Renal cortex interstitium (tissue), 11 donors: Measurements from ENCODE around the gene SYNDIG1. TPM values are rescaled to one million over a fixed set of nuclear protein-coding genes. Genes with fewer than 3 reads are reported as not detected.

ENCODE experiments used
- DNase-seq, 11 donors: peaks; one replicate each; pipeline ENCODE4 v3.0.0-alpha.2; 2013; ENCODE audit warnings: low read depth in 9 of 11, low spot score in 4 of 11; ENCODE audit errors: extremely low read depth in 1 of 11
- polyA plus RNA-seq, 3 donors: library from polyadenylated mRNA; unstranded; fragments of 120-200 nt; gene quantifications; one replicate each; pipeline ENCODE4 v1.2.1, GENCODE V29; 2013; ENCODE audit not compliant: insufficient read length in 3 of 3

The SYNDIG1 gene
- polyA plus RNA-seq, 3 donors = 7.5 to 10.6 (median 8.2) TPM

DNA sequence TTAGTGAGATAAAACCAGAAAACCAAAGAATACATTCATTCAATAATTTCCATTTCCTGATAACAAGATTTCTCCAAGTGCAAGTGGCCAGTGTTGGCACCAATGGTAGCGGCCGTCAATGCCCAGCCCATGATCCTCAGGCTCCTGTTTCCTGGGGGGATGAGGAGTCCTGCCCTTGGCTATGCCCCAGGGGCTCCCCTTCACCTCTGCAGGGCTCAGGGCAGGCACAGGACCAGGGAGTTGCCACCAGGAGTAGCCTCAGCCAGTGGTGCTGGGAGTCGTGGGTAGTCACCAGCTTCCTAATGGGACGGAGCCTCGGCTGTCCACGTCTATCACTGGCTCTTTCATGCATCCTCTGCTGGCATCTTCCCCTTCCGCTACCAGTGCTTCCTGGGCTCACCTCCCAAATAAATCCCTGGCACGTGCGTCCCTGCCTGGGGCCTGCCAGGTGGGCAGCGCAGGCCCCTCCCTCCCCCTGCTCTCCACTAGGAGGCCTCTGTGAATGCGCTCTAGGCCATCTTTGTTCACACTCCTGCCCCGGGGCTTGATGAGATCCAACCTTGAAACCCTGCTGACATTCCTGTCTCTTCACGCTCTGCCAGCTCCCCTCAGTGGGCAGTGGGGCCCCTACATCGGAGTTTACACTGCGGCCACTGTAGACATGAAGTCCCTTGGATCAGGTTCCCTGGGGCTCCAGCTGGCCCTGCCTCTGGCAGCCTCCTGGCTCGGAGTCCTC lies 215.7 kb downstream of the SYNDIG1 start:
- peak in 1 of 11 donors; percentile 23 for DNase-seq

GRCh38 chr20:24685736-24686135 lies 216.3 kb downstream of the SYNDIG1 start:
- DNase-seq = no peak

- DNase-seq = no peak
Observed at GRCh38 chr20:24686156-24686555, 216.7 kb downstream of the SYNDIG1 start.

DNA sequence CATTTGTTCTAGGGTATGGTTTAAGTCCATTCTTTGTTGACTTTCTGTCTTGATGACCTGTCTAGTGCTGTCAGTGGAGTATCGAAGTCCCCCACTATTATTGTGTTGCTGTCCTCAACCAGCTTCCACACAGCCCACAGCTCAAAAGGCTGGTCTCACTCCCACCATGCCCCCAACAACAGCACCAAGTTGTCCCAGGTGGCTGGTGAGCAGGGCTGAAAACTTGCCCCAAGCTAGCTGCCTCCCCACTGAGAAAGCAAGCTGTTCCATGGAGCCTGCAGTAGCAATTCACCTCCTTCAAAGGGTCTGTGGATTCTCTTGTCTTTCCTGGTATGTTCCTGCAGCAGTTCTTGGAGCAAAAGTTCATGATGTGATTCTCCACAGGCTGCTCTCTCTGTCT lies 221.0 kb downstream of the SYNDIG1 start:
- DNase-seq = no peak

DNA sequence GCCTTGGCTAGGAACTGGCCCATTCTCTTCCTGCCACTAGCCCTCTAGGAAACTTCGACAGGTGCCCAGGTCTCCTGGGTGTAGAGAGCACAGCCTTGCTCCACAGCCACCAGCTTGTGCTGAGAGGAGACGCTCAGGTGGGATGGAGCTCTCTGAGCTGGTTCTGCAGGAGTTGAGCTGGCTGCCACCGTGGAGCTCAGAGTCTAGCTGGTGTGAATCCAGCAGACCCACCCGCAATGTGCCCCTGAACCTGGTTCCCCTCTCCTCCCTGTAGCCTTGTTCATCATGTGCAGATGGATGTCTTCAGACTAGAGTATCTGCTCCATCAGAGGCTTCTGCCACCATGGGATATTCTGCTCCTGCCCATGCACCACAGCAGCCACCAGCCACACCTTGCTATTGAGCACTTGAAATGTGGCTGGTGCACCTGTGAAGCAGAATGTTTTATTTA lies 222.5 kb downstream of the SYNDIG1 start:
- DNase-seq = no peak

GRCh38 chr20:24692446-24693200 lies 223.2 kb downstream of the SYNDIG1 start:
- DNase-seq = no peak

DNA sequence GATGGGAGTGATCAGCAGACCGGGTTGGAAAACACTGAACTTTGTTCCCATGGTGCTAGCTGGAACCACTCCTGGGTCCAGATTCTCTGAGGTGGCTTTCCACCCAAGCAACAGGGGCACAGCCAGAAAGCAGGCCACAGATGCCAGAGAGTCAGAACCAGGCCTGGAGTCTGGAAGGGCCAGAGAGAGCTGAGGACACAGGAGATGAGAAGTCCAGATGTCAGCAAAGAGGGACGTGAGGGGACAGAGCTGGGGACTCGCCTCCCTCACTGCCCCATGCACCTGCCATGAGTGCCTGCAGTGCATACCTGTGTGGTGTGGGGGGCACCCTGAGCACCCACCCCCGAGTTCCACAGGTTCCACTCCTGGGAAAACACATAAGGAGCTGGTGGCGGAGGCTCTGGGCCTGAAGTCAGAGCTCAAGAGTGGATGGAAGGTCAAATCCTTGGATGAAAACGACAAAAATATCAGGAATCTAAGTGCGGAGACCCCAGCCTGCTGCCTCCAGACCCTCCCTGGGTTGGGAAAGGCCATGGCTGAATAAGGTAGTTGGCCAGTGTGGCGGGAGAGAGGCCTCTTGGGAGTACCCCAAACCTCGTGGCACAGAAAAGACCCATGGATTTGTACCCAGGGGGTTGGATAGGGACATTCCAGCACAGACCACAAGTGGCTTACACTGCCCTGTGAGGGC lies 224.2 kb downstream of the SYNDIG1 start:
- no peak for DNase-seq

DNA sequence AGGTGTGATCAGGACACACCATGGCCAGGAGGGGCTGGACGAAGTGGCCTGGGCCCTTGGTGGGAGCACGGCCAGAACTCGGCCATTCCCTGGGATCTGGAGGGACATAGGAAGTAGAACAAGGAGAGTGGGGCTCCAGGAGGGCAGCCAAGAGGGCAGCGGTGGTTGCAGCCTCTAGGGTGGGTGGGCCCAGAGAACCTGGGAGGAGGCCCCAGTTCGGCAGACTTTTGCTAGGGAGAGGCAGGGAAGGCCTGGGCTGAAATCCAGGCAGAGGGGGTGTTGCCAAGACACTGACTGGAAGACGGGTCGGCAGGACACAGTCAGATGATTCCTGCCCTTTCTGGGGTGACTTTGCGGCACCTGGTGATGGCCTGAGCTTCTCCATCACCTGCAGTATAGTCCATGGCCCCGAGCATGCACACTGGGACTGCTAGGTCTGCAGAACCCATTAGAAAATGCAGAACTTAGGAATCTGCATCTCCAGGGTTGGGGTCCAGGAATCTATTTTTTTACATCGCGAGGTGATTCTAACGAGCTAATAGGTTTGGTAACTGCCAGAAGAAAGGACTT lies 224.8 kb downstream of the SYNDIG1 start:
- no peak for DNase-seq

DNA sequence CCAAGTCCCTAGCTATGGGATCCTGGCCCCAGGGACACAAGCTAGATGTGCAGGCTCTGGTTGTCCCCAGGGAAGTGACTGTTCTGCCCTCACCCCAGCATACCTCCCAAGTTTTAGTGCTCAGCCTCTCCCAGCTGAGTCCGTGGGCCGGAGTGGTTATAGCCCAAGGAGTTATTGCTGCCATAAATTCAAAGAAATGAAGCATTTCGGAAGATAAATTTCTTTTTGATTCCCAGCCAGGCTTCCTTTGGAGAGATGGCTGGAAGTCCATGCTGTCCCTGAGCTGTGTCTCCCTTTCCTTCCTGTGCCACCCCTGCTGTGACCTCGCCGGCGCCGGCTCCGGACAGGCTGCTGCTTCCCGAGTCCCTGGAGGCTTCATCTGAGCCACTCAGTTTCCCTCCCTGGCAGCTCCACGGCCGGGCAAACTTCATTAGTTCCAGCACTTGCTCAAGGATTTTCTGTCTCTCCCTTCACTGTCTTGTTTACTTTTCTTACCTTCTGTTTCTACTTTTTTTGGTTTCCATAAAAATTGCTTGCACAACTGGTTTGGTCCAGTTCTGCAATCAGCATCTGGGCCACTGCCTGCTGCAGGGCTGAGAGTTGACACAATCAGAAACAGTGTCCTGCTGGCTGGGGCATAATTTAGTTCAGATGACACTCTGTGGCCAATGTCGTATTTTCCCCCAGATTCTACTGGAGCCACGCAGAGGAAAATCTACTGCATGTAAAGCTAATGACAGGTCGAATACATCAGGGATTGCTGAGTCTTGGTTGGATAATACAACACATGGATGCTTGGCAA lies 225.5 kb downstream of the SYNDIG1 start:
- DNase-seq = peak in 3 of 11 donors; percentile 22 to 41 (median 28)

DNA sequence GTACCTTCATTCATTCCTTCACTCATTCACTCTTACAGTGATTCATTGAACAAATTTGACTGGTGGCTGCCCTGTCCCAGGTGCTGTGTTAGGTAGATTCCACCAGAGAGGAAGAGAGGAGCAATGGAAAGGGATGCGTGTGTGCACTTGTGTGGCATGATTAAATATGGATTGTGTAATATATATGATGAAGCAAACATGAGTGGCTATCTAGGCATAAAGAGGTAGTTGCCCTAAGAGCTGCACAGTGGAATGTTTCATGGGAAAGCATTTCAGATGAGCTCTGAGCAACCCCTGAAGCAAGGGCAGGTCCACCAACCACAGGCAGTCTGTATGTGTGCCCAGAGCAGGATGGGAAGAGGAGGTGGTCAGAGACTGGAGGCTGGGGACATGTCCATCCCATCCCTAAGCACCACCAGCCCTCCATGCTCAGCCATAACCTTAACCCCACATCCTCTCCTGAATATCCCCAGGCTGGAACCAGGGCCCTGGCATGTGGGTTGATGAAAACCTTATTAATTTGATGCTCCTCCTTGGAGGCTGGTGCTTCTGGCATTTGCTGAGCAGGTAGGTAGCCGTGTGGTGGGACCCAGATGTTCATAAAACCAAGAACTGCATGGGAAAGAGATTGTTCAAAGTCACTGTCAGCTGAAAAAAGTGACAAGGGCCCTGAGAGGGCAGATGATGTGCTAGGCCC lies 226.2 kb downstream of the SYNDIG1 start:
- DNase-seq = no peak

GRCh38 chr20:24696396-24696795 lies 227.0 kb downstream of the SYNDIG1 start:
- no peak for DNase-seq

DNA sequence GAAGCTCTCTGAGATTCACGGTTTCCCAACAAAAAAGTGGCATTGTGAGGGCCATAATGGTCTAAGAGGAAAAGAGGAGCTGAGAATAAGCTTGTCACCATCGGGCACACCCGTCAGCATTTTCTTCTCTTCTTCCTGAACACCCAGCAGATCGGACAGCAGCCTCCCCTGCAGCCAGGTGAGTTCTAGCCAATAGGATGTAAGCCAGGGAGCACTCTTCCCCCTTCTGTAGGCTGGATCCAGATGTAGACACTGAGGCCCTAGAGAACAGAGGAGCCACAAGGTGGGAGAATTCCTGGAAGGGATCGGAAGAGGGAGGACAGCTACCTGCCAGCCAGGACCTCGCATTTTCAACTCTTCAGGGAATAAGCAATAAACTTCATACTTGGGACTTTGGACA lies 228.0 kb downstream of the SYNDIG1 start:
- no peak for DNase-seq

DNA sequence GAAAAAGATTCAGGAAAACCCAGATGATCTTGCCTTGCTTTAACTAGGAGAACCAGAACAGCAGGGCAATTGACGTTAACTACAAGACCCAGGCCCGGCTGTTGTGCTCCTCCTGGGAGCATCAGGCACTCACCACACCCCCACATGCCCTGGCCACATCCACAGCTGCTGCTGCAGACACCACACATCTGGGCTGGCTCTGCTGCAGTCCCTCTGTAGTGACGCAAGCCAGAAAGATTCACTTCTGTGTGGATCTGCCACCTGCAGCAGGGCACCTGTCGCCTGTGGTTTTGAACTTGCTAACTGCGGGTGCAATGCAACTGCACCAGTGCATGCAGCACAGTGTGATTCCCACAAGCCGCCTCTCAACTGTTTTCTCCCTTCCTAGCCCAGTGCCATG lies 228.8 kb downstream of the SYNDIG1 start:
- no peak for DNase-seq

DNA sequence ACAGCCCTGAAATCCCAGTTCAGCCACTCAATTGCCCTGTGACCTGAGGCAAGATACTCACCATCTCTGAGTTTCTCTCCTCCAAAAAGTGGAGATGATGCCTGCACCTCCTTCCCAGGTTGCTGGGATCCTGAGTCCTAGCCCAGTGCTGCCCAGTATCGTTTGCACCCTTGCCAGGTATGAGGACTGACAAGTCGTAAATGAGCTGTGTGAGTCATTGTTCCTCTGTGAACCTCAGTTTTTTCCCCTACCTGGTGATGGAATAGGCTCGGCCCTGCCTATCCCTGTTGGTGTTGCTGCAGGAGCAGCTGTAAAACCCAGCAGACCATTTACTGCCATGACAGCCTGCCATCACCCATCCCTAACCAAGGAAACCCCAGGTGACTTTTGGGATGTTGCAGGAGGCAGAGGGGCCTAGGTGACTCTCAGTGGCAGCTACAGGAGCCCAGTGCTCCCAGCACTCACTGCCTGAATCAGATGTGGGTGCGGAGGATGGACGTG lies 229.3 kb downstream of the SYNDIG1 start:
- no peak for DNase-seq

- DNase-seq = no peak
Observed at GRCh38 chr20:24699321-24700165, 230.1 kb downstream of the SYNDIG1 start.

DNA sequence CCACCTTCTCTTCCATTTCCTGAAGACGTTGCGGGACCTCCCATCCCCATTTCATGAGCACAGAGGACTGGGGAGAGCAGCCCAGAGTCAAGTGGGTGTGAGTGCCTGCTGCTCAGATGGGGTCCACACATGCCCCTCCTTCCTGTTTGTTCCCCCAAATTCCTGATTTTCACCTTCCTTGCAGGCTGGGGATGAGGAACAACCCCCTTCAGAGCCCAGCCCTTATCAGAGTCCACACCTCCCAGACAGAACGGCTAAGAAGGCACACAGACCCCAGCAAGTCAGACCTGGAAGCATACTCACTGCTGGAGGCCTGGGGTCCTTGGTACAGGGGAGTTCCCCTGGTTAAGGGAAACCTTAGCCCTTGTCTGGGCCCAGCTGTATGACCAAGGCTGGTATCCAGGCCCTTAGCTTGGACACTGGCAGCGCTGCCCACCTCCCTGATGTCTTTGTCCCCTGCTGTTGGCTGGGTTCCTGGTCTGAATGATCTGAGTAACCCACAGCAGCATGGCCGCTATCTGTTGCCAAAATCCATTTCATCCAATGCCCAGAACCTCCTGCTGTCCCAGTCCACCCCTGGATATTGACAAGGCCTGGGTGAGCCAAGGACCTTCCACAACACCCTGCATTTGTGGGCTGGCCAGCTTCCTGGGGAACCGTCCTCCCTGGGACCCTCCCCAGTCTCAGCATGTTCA lies 230.9 kb downstream of the SYNDIG1 start:
- no peak for DNase-seq

GRCh38 chr20:24701027-24701426 lies 231.6 kb downstream of the SYNDIG1 start:
- DNase-seq = no peak
